Activated T-helper 1 cell treated with anti-CD3 and anti-CD28 coated beads, Interleukin-12 subunit alpha, Interleukin-12 subunit beta, Interleukin-2, Interleukin-4 antibody, amounts not matched to agents 30 ng/mL and 10 ng/mL and 1 ng/mL, durations not matched to agents 14 hours and 24 hours and 36 hours (primary cell): ENCODE data around the gene LOXL3. TPM values are rescaled to one million over a fixed set of nuclear protein-coding genes. Genes with fewer than 3 reads are reported as not detected.
A peak's percentile ranks its signal among the peaks of the same experiment; 100 is the strongest.

Experiments used
- DNase-seq: peaks from one replicate; pipeline ENCODE4 v3.0.0; 2021; ENCODE audit warnings: low spot score
- H3K27ac Mint-ChIP-seq: one replicate; pipeline ENCODE4 v1.8.0; 2021; ENCODE audit warnings: mild to moderate bottlenecking, mixed read lengths
- H3K27me3 Mint-ChIP-seq: one replicate; pipeline ENCODE4 v1.8.0; 2022; ENCODE audit warnings: mild to moderate bottlenecking, moderate library complexity, mixed read lengths; ENCODE audit not compliant: insufficient read depth
- H3K36me3 Mint-ChIP-seq: one replicate; pipeline ENCODE4 v1.8.0; 2021; ENCODE audit warnings: low read depth, mixed read lengths
- H3K4me1 Mint-ChIP-seq: one replicate; pipeline ENCODE4 v1.8.0; 2021; ENCODE audit warnings: low read depth, mixed read lengths
- H3K4me3 Mint-ChIP-seq: one replicate; pipeline ENCODE4 v1.8.0; 2021; ENCODE audit warnings: mild to moderate bottlenecking, moderate library complexity, mixed read lengths
- H3K9me3 Mint-ChIP-seq: one replicate; pipeline ENCODE4 v1.8.0; 2021; ENCODE audit warnings: mixed read lengths
- intact Hi-C: fragments of 100-400 bp; cut with micrococcal nuclease; formaldehyde crosslinking; loops from one replicate; pipeline ENCODE4 v1.15.1; 2024
- total RNA-seq: library from RNA; stranded (reverse); gene quantifications from 2 replicates; pipeline ENCODE4 v1.2.3, GENCODE V29; 2022

LOXL3 gene
- total RNA-seq, 1 donor from 2014 or later: 2.0 TPM

GRCh38 chr2:74526649-74527230 lies 27.0 kb downstream of the LOXL3 start:
- Mint-ChIP-seq H3K36me3 (peaks cover 44% of the 10 kb centered on the region), H3K4me3 (peak overlapping the region; percentile 99), H3K27me3 (no peaks in the 10 kb centered on the region), H3K9me3 (no peaks in the 10 kb centered on the region), H3K27ac (no peak overlapping the region), H3K4me1 (peaks cover 52% of the 10 kb centered on the region)
- intact Hi-C loops: no loop called here
- DNase-seq: no peak

GRCh38 chr2:74525717-74526648 lies 27.8 kb downstream of the LOXL3 start, which contains the start of gene DQX1:
Gene DQX1 (minus strand): TSS chr2:74526231. CDS start chr2:74525729, 502 bp downstream.
- peak within 1 kb of the TSS; percentile 99 for H3K4me3 Mint-ChIP-seq
- H3K27me3 Mint-ChIP-seq: peaks cover 2% of the 10 kb centered on the region
- H3K4me1 Mint-ChIP-seq: peaks cover 45% of the 10 kb centered on the region
- H3K36me3 Mint-ChIP-seq: peaks cover 39% of the 10 kb centered on the region
- peak within 1 kb of the TSS; percentile 64 for H3K27ac Mint-ChIP-seq
- H3K9me3 Mint-ChIP-seq: no peaks in the 10 kb centered on the region
- no peak for DNase-seq
- intact Hi-C loops: no loop called here

GRCh38 chr2:74524955-74525716 lies 28.6 kb downstream of the LOXL3 start:
- no peak overlapping the region for H3K4me3 Mint-ChIP-seq
- DNase-seq: no peak
- no peaks in the 10 kb centered on the region for H3K9me3 Mint-ChIP-seq
- H3K36me3 Mint-ChIP-seq: peaks cover 37% of the 10 kb centered on the region
- H3K4me1 Mint-ChIP-seq: peaks cover 39% of the 10 kb centered on the region
- no peak overlapping the region for H3K27ac Mint-ChIP-seq
- intact Hi-C loops: no loop called here
- peaks cover 7% of the 10 kb centered on the region for H3K27me3 Mint-ChIP-seq

DNA sequence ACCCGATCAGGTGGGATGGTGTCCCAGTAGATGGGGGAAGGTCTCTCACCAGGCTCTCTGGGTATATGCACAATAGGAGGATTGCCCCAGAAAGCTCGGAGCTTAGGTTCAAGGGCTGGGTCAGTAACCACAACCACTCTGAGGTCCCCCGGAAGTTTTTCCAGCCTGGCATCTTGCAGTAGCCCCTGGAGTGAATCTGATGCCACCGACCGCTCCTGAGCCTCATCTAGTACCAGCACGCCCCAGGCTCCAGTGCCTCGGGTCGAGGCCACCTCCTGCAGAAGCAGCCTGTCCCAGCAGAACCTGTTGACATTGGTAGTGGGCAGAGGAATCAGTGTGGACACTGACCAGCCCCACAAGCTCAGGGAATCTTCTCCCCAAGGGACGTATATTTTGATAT lies 29.7 kb downstream of the LOXL3 start:
- Mint-ChIP-seq H3K36me3 (peaks cover 36% of the 10 kb centered on the region), H3K27me3 (peaks cover 9% of the 10 kb centered on the region), H3K4me1 (peaks cover 39% of the 10 kb centered on the region), H3K27ac (no peak overlapping the region), H3K9me3 (no peaks in the 10 kb centered on the region), H3K4me3 (no peak overlapping the region)
- DNase-seq: no peak
- intact Hi-C loops: no loop called here

- H3K27me3 Mint-ChIP-seq: peaks cover 24% of the 10 kb centered on the region
- H3K36me3 Mint-ChIP-seq: peaks cover 27% of the 10 kb centered on the region
- no peaks in the 10 kb centered on the region for H3K9me3 Mint-ChIP-seq
- peaks cover 27% of the 10 kb centered on the region for H3K4me1 Mint-ChIP-seq
- DNase-seq: no peak
- intact Hi-C loops: no loop called here
- H3K27ac Mint-ChIP-seq: no peak overlapping the region
- no peak overlapping the region for H3K4me3 Mint-ChIP-seq
These were observed 31.2 kb downstream of the LOXL3 start for GRCh38 chr2:74522516-74522915.

- peaks cover 16% of the 10 kb centered on the region for H3K4me1 Mint-ChIP-seq
- H3K4me3 Mint-ChIP-seq: peak overlapping the region; percentile 81
- no peak for DNase-seq
- intact Hi-C loops: loop anchor here (1.0 kb wide), 2 partner anchors 9 to 13 kb away; partner anchors contain the start of genes AUP1, HTRA2 and PCGF1
- no peak overlapping the region for H3K27ac Mint-ChIP-seq
- peaks cover 12% of the 10 kb centered on the region for H3K36me3 Mint-ChIP-seq
- H3K27me3 Mint-ChIP-seq: peaks cover 61% of the 10 kb centered on the region
- H3K9me3 Mint-ChIP-seq: no peaks in the 10 kb centered on the region
These were observed 37.1 kb downstream of the LOXL3 start for GRCh38 chr2:74516650-74517049.

DNA sequence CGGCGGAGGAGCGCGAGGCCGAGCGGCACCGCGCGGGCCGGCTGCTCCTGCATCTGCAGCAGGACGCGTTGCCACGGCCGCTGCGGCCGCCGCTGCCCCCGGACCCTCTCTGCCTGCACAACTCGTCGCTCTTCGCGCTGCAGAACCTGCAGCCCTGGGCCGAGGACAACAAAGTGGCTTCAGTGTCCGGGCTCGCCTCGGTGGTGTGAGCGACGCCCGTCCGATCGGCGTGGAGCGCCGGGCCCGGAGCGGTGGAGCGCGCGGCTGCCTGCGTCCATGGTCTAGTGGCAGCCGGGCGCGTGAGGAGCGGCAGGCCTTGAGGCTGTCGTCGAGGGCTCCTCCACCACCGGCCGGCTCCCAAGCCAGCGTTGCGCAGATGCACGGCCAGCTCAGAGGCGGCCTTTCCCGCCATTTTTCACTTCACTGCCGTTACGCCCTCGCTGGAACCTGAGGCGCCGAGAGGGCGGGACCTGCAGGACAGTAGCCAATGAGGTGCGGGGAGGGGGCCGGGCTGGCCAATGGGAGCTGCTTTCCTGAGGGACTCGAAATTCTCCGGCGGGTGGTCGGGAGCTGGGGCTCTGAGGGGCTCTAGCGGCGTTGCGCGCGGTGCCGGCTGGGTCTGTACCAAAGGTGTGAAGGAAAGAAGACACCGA lies 37.6 kb downstream of the LOXL3 start:
- DNase-seq: peak; percentile 72
- Mint-ChIP-seq H3K4me3 (peak overlapping the region; percentile 81), H3K27ac (no peak overlapping the region), H3K4me1 (peaks cover 16% of the 10 kb centered on the region), H3K27me3 (peaks cover 65% of the 10 kb centered on the region), H3K9me3 (no peaks in the 10 kb centered on the region), H3K36me3 (peaks cover 12% of the 10 kb centered on the region)
- intact Hi-C loops: loop anchor here (1.0 kb wide), 2 partner anchors 9 to 13 kb away; partner anchors contain the start of genes AUP1, HTRA2 and PCGF1

- H3K36me3 Mint-ChIP-seq: peaks cover 12% of the 10 kb centered on the region
- H3K27me3 Mint-ChIP-seq: peaks cover 66% of the 10 kb centered on the region
- peak overlapping the region; percentile 49 for H3K27ac Mint-ChIP-seq
- peaks cover 16% of the 10 kb centered on the region for H3K4me1 Mint-ChIP-seq
- intact Hi-C loops: no loop called here
- no peaks in the 10 kb centered on the region for H3K9me3 Mint-ChIP-seq
- no peak for DNase-seq
- H3K4me3 Mint-ChIP-seq: peak overlapping the region; percentile 77
These were observed 38.3 kb downstream of the LOXL3 start for GRCh38 chr2:74515271-74515980.

- no peak for DNase-seq
- Mint-ChIP-seq H3K4me1 (peaks cover 16% of the 10 kb centered on the region), H3K27ac (peak within 1 kb of the TSS; percentile 49), H3K36me3 (peaks cover 10% of the 10 kb centered on the region), H3K4me3 (peak within 1 kb of the TSS; percentile 77), H3K27me3 (peaks cover 63% of the 10 kb centered on the region), H3K9me3 (no peaks in the 10 kb centered on the region)
- intact Hi-C loops: loop anchor here (1.0 kb wide), 1 partner anchor 16 kb away; no protein-coding TSS in a partner anchor
These were observed 39.1 kb downstream of the LOXL3 start, which contains the start of gene TLX2 for GRCh38 chr2:74514368-74515270. Gene TLX2 (plus strand): TSS chr2:74514450. CDS start chr2:74514807, 357 bp downstream.

DNA sequence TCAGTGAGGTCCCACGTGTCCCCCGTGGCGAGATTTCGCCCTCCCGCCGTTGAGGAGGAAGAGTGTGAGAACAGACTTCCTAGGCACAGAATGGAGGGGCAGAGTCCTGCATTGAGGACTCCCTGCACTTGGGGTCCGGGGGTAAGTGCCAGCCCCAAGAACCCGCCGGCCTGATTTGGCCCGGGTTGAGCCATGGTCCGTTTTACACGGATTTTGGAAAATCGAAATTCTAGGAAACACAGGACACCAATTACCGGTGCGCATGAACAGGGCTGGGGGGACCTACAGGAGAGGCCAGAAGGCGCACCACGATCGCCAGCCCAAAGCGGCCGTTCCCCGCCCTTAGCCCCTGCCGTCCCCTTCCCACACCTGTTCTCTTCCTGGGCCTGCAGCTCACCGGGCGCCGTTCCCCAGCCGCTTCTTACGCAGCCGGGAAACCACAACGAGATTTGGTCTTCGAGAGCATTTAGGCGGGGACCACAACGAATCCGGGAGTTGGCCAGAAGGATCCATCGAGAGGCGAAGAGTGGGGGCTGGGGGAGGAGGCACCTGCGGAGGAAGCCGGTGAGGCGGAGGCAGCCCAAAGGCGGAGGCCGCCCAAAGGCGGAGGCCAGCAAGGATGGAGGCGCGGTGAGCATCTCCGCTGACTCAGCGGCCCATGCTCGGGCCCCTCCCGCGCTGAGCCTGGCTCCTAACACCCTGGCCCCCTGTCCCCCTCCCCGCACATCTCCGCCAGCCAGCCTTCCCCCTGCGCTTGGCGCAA lies 40.0 kb downstream of the LOXL3 start:
- Mint-ChIP-seq H3K4me3 (peak overlapping the region; percentile 66), H3K27ac (no peak overlapping the region), H3K9me3 (no peaks in the 10 kb centered on the region), H3K36me3 (peaks cover 10% of the 10 kb centered on the region), H3K4me1 (peaks cover 18% of the 10 kb centered on the region), H3K27me3 (peaks cover 60% of the 10 kb centered on the region)
- DNase-seq: peak; percentile 34
- intact Hi-C loops: loop anchor here (1.0 kb wide), 1 partner anchor 15 kb away; no protein-coding TSS in a partner anchor
